Activated CD8-positive, alpha-beta memory T cell treated with anti-CD3 and anti-CD28 coated beads for 24 hours (primary cell): ENCODE measurements around the gene SPHKAP.
"Not testable (repeated sequence)": the region's sequence is repeated elsewhere in the genome, so short reads cannot be mapped to it uniquely, and the experiment has no call there.

Source experiments
- DNase-seq: peaks from one replicate; pipeline ENCODE4 v3.0.0-alpha.2; 2020

SPHKAP gene

DNA sequence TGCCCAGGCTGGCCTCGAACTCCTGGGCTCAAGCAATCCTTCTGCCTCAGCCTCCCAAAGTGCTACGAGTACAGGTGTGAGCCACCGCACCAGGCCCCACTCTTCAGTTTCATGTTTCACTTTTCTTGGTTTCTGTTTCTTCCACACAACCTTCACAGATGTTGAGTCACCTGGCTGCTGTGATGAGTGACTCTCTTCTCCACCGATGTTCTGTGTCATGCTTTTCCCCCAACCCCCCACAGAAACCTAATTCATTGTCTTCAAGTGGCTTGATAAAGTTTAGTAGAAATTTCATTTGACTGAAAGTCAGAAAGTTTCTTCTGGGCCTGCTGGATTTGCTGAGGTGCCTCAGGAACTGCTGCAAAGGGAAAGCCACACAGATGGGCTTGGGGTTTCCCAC lies 78.5 kb downstream of the SPHKAP start:
- DNase-seq, result no peak

- DNase-seq, result no peak
These were observed 87.0 kb downstream of the SPHKAP start for GRCh38 chr2:228094377-228094921.

- no peak for DNase-seq
These were observed 89.4 kb downstream of the SPHKAP start for GRCh38 chr2:228092056-228092455.

GRCh38 chr2:228086561-228086960 lies 94.9 kb downstream of the SPHKAP start:
- DNase-seq, result no peak

DNA sequence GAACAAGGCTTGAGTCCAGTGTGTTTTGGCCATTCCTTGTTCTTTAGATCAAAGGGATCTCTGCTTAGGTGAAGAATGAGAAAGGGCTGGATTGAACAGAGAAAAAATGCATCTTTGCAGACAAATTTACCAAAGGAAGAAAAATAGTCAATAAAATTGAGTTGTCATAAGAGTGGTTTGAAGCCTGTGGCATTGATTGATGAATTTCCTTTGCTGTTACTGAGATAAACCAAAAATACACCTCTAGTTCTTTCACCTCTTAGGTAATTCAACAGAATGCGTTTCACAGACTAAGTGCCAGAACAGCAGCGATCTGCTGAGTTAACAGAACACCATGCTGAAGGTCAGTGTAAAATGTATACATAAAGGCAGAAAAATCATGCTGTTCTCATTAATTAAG lies 96.8 kb downstream of the SPHKAP start:
- DNase-seq, result no peak

DNA sequence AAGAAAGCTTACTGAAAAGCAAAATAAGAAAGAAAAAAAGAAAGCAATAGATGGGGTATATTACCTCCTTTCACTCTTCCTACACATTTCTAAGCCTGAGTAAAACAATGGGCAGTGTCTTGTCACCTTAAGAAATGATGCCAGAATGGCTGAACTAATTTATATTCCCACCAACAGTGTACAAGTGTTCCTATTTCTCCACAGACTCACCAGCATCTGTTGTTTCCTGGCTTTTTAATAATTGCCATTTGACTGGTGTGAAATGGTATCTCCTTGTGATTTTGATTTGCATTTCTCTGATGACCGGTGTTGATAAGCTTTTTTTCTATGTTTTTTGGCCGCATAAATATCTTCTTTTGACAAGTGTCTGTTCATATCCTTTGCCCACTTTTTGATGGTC lies 98.4 kb downstream of the SPHKAP start:
- no peak for DNase-seq

DNA sequence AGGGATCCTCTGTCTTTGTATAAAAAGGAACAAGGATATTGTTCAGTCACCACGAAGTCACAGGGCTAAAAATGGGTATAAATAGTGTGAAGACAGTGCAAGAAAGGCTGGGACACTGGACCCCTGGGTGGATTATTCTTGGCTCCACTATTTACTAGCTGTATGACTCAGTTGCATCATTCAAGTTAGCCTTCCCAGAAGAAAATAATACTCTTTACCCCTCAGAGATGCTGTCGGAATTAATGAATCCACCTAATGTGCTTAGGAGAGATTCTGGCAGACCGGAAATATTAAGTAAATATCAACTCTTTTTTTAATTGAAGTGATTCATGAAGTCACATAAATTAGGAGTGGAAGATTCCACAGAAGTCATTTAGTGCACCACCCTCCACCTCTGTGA lies 98.9 kb downstream of the SPHKAP start:
- DNase-seq, result no peak

GRCh38 chr2:228079194-228079593 lies 102.3 kb downstream of the SPHKAP start:
- DNase-seq, result no peak

DNA sequence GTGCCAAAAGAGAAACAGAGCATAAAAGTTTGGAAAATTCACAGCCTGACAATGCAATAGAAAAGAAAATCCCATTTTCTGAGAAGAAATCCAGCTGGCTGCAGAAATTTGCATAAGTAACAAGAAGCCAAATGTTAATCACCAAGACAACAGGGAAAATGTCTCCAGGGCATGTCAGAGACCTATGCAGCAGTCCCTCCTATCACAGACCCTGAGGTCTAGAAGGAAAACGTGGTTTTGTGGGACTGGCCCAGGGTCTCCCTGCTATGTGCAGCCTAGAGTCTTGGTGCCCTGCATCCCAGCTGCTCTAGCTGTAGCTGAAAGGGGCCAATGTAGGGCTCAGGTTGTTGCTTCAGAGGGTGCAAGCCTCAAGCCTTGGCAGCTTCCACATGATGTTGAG lies 104.8 kb downstream of the SPHKAP start:
- not testable (repeated sequence) for DNase-seq

DNA sequence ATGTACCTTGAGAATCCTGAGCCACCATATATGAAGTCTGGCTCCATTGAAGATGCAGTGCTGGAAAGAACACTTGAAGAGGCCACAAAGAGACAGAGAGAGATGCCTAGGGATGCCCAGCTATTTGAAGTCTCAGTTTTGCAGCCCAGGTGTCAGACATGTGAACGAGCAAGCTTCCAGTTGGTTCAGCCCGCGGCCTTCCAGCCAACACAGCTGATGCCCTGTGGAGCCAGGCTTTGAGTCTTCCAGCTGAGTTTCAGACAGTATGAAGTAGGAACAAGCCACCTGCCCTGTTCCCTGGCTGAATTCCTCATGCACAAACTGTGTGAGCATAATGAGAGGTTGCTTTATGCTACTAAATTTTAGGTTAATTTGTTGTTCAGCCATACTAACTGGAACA lies 108.8 kb downstream of the SPHKAP start:
- no peak for DNase-seq

GRCh38 chr2:228067309-228067708 lies 114.2 kb downstream of the SPHKAP start:
- no peak for DNase-seq

- no peak for DNase-seq
These were observed 115.2 kb downstream of the SPHKAP start for GRCh38 chr2:228066126-228066798.

- DNase-seq, result no peak
These were observed 115.8 kb downstream of the SPHKAP start for GRCh38 chr2:228065686-228066085.

- no peak for DNase-seq
These were observed 116.6 kb downstream of the SPHKAP start for GRCh38 chr2:228064796-228065315.

DNA sequence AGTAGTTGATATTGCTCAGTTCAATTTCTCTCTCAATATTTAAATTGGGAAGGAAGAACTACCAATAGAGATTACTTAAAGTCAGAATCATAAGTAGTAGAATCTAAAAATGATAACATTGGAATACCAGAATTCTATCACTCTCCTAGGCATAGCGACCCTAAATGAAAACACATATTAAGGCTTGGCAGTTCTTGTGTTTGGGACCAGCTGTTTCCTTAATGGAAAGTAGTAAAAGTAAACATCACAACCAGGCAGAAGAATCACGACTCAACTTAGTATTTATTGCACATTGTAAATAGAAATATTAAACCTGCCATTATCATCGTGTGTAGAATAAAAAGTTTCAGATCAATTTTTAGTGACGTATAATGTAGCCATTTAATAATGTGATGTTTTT lies 117.5 kb downstream of the SPHKAP start:
- DNase-seq, result no peak

- DNase-seq, result no peak
These were observed 117.9 kb downstream of the SPHKAP start for GRCh38 chr2:228063558-228063957.

DNA sequence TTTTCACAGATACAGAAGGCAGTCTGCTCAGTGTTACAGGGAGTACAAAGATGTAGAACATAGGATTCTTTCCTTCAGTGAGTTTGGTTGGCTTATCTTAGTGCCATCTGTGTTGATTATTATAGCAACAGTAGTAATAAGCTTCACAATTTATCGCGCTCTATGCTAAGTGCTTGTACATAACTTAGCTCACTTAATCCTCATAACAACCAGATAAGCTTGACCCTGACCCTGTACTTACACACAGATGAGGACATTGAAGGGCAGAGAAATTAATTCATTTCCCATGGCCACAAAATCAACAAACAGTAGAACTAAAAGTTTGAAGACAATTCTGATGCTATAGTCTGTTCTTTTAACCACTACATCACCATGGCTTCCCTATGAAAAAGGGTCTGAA lies 121.8 kb downstream of the SPHKAP start:
- DNase-seq, result no peak

DNA sequence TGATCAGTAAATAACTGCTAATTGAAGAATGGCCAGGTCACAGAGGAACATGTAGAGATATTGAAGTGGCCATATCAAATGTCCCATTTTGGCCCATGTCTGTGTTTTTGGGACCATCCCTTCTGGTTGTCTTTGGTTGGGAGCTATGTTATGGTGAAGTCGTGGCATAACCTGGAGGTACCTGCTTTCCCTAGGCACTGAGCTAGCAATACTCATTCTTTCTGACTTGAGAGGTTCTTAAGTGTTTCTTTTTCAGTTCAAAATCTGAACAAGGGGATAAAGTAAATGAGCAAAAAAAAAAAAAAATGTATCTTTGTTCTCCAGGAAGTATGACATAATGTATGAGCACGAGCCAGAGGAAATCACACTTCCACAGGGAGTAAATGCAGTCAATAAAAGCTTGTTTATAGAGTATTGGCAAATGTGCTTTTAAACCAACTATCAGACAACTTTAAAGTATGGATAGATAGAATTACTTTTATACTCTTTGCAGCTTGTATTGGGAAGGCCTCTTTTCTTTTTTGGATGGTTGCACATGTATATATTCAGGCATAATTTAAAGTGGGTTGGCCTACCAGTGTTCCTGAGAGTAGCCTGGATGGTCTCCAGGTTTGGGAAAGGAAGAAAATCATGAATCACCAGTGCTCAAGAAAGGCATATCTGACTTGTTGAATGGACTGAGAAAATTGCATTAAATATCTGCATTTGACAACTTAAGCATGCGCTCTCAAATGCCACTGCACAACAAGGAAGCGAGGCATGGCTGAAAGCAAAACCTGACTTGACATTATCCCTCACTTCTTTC lies 125.0 kb downstream of the SPHKAP start:
- no peak for DNase-seq

DNA sequence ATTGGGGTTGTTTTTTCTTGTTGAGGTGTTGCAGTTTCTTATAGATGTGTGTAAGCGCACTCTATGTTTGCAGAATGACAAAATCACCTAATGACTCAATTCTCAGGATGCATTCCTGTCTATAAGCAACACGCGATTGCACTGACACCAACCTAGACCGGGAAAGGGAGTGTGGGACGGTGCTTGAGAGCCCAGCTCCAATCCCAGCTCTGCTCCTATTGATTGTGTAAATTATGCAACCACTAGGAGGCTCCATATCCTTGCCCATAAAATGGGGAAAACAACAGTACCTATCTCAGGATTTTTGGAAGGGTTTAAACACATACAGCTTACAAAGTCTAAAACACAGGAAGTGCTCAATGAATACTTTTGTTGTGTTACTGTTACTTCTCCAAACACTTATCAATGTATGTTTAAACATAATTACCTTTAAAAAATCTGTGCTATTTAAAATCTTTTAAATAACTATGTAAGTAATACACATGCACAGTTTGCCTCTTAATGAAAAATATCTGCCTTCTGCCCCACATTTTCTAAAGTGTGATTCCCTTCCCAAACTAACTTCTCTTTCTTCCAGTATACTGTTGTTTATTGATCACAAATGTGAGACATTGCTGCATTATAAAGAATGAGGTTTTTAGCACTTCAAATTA lies 132.5 kb downstream of the SPHKAP start:
- no peak for DNase-seq

GRCh38 chr2:228040995-228041394 lies 140.5 kb downstream of the SPHKAP start:
- DNase-seq, result no peak

GRCh38 chr2:228039752-228040534 lies 141.5 kb downstream of the SPHKAP start:
- no peak for DNase-seq

DNA sequence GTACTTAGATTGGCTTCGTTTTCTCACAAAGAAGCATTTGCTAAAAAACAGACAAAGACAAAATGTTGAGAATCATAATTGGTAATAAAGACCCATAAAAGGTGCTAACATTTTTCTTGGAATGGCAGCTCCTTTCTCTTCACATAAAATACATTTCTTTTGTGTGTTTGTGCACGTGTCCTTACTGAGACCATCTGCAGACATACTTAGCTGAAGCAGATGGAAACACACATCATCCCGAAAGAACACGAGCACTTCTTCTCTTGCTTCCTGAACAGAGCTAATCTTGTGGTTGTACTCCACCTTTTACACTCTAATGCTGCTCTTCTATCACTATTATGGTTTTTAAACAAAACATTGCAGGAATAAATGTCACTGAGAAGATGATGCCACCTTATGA lies 142.5 kb downstream of the SPHKAP start:
- no peak for DNase-seq

DNA sequence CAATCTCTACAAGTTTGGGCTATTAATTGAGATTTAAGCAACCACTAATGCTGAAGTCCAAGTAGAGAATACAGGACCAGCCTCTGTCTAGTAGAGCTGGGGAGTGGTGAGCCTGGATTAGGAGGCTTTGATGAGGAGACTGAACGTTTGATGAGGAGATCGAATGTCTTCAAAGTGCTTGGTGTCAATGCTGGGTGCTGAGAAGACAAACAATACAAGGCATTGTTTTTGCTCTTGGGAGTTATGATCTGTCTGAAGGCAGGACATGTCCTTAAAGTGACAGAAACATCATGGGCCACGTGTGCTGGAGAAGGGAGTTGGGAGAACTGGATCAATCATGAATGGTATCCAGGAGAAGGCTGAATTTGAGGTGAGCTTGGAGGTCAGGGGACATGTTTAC lies 143.6 kb downstream of the SPHKAP start:
- DNase-seq, result no peak
